DND-41 (cell line): ENCODE measurements around the gene POU2AF2.

Source experiments
- CTCF ChIP-seq: IDR thresholded peaks from 2 replicates; pipeline ENCODE4 v1.5.1; 2012; ENCODE audit warnings: borderline replicate concordance, low read length, moderate library complexity, mild to moderate bottlenecking; ENCODE audit not compliant: poor library complexity, severe bottlenecking; ENCODE audit errors: extremely low read depth
- EZH2 ChIP-seq: IDR thresholded peaks from 3 replicates; pipeline ENCODE4 v1.6.1; 2012; ENCODE audit warnings: borderline replicate concordance, low read depth, mild to moderate bottlenecking, moderate library complexity, low read length, inconsistent platforms; ENCODE audit not compliant: severe bottlenecking

- TF ChIP-seq EZH2 (no peak), CTCF (no peak)
Measured at GRCh38 chr11:111245425-111245824, at the start of gene POU2AF2.
